HCT116 (cell line): ENCODE measurements around the gene GAB2. TPM values are rescaled to one million over a fixed set of nuclear protein-coding genes. Genes with fewer than 3 reads are reported as not detected.

ENCODE experiments used
- ATAC-seq: fragments of 200-7000 bp; cut with Tn5 transposase; 2 replicates; pipeline ENCODE4 v1.9.1; 2020; ENCODE audit warnings: mild to moderate bottlenecking, moderate library complexity
- BruUV-seq: library from RNA; stranded (reverse); fragments of 400-500 nt; replicated peaks from 2 replicates; lab custom pipeline; 2021; lab: Mats Ljungman, UMichigan
- CTCF ChIA-PET: fragments of 300-600 bp; sonication (Branson Sonifier 250); formaldehyde crosslinking; loops from one replicate; lab custom pipeline; 2021; ENCODE audit warnings: antibody characterized with exemption; lab: Charles Lee
- POLR2A ChIA-PET: fragments of 300-600, 350-600 bp; sonication (Branson Sonifier 250); formaldehyde crosslinking; loops from one replicate; lab custom pipeline; 2021; ENCODE audit warnings: antibody characterized with exemption; lab: Charles Lee
- RAD21 ChIA-PET, 2 experiments: fragments of 300-600 bp; sonication (Branson Sonifier 250); formaldehyde crosslinking; loops; one replicate each; lab custom pipeline; 2023; ENCODE audit warnings: low total read pairs in 2 of 2; ENCODE audit not compliant: uncharacterized antibody in 2 of 2, unreplicated experiment in 2 of 2, low non-redundant PET in 1 of 2; lab: Charles Lee
- DNase-seq: peaks from one replicate; pipeline ENCODE4 v3.0.0-alpha.2; 2010; ENCODE audit warnings: low read depth, low spot score
- H2AFZ ChIP-seq: fragments of 200-600 bp; shearing (Covaris generic), sonication (generic); 2 replicates; pipeline ENCODE4 v1.6.1; 2017; ENCODE audit warnings: low read depth, mixed run types, mixed read lengths, antibody characterized with exemption, low read length; ENCODE audit not compliant: poor library complexity, severe bottlenecking
- H3K27ac ChIP-seq: 2 replicates; pipeline ENCODE4 v1.5.1; 2012; ENCODE audit warnings: low read depth, low read length
- H3K27me3 ChIP-seq: fragments of 200-600 bp; sonication (generic); 2 replicates; pipeline ENCODE4 v1.6.1; 2016; ENCODE audit warnings: mixed run types, low read length, mixed read lengths; ENCODE audit not compliant: insufficient read depth
- H3K36me3 ChIP-seq, 2 experiments: fragments of 200-500 bp in 1 of 2; fragments of 200-600 bp in 1 of 2; sonication (Bioruptor generic) in 1 of 2; sonication (generic) in 1 of 2; 2 replicates each; pipeline versions ENCODE4 v1.5.1 to v1.6.1; 2014 to 2016; ENCODE audit warnings: low read length in 2 of 2, inconsistent platforms in 1 of 2, mixed read lengths in 1 of 2, mixed run types in 1 of 2; ENCODE audit not compliant: insufficient read depth in 2 of 2, control insufficient read depth in 1 of 2
- H3K4me1 ChIP-seq, 2 experiments: fragments of 200-600 bp in 1 of 2; sonication (generic) in 1 of 2; 2 replicates each; pipeline versions ENCODE4 v1.5.1 to v1.6.1; 2012 to 2017; ENCODE audit warnings: low read length in 2 of 2, inconsistent platforms in 1 of 2, mild to moderate bottlenecking in 1 of 2, mixed read lengths in 1 of 2, mixed run types in 1 of 2, moderate library complexity in 1 of 2; ENCODE audit not compliant: insufficient read depth in 2 of 2, control insufficient read depth in 1 of 2
- H3K4me2 ChIP-seq: fragments of 200-600 bp; sonication (generic); 2 replicates; pipeline ENCODE4 v1.6.1; 2017; ENCODE audit warnings: mixed run types, low read length, mixed read lengths
- H3K4me3 ChIP-seq, 2 experiments: fragments of 200-600 bp in 1 of 2; sonication (generic) in 1 of 2; replicated peaks in 1 of 2; 2 replicates each; pipeline ENCODE4 v1.5.1; 2011 to 2016; ENCODE audit warnings: low read length in 2 of 2, control low read depth in 1 of 2, low read depth in 1 of 2, mild to moderate bottlenecking in 1 of 2, mixed read lengths in 1 of 2, mixed run types in 1 of 2
- H3K79me2 ChIP-seq: fragments of 200-600 bp; sonication (generic); 2 replicates; pipeline ENCODE4 v1.6.1; 2017; ENCODE audit warnings: mild to moderate bottlenecking, mixed run types, low read length, moderate library complexity, mixed read lengths; ENCODE audit not compliant: insufficient read depth
- H3K9ac ChIP-seq: fragments of 200-600 bp; sonication (generic); 2 replicates; pipeline ENCODE4 v1.6.1; 2016; ENCODE audit warnings: low read length, mixed read lengths
- H3K9me2 ChIP-seq: fragments of 200-600 bp; sonication (generic), shearing (Covaris generic); 2 replicates; pipeline ENCODE4 v1.6.1; 2017; ENCODE audit warnings: mixed run types, mild to moderate bottlenecking, moderate library complexity; ENCODE audit not compliant: insufficient read depth
- H3K9me3 ChIP-seq, 2 experiments: fragments of 200-500 bp in 1 of 2; fragments of 200-600 bp in 1 of 2; sonication (Bioruptor generic) in 1 of 2; sonication (generic) in 1 of 2; 2 replicates each; pipeline ENCODE4 v1.6.1; 2014 to 2017; ENCODE audit warnings: low read length in 2 of 2, mixed read lengths in 2 of 2, inconsistent platforms in 1 of 2, low read depth in 1 of 2, mild to moderate bottlenecking in 1 of 2, mixed run types in 1 of 2, moderate library complexity in 1 of 2; ENCODE audit not compliant: control insufficient read depth in 1 of 2, insufficient read depth in 1 of 2
- H4K20me1 ChIP-seq: fragments of 200-600 bp; sonication (generic), shearing (Covaris generic); 2 replicates; pipeline ENCODE4 v1.6.1; 2017; ENCODE audit warnings: mixed run types, mild to moderate bottlenecking, moderate library complexity; ENCODE audit not compliant: insufficient read depth
- CEBPB ChIP-seq: IDR thresholded peaks from 2 replicates; pipeline ENCODE4 v1.6.1; 2012; ENCODE audit warnings: low read depth
- EGR1 ChIP-seq: IDR thresholded peaks from 2 replicates; pipeline ENCODE4 v1.6.1; 2012; ENCODE audit warnings: low read depth
- FOSL1 ChIP-seq: IDR thresholded peaks from 2 replicates; pipeline ENCODE4 v1.6.1; 2012; ENCODE audit warnings: low read depth
- POLR2AphosphoS5 ChIP-seq: IDR thresholded peaks from 2 replicates; pipeline ENCODE4 v1.6.1; 2011; ENCODE audit warnings: mild to moderate bottlenecking, low read depth, low read length, moderate library complexity
- SIN3A ChIP-seq: IDR thresholded peaks from 2 replicates; pipeline ENCODE4 v1.6.1; 2012; ENCODE audit warnings: low read depth
- SP1 ChIP-seq: IDR thresholded peaks from 2 replicates; pipeline ENCODE4 v1.6.1; 2012; ENCODE audit warnings: low read depth
- TCF7L2 ChIP-seq: IDR thresholded peaks from 2 replicates; pipeline ENCODE4 v1.7.0; 2011; ENCODE audit warnings: borderline replicate concordance, inconsistent platforms; ENCODE audit not compliant: insufficient read depth, insufficient read length; ENCODE audit errors: extremely low read depth
- ZFX ChIP-seq: fragments of 450-650 bp; IDR thresholded peaks from 2 replicates; pipeline ENCODE4 v1.6.1; 2017
- ZNF274 ChIP-seq: fragments of 200-500 bp; sonication (Bioruptor generic); IDR thresholded peaks from 2 replicates; pipeline ENCODE4 v1.6.1; 2014; ENCODE audit warnings: mild to moderate bottlenecking, low read depth, low read length, inconsistent platforms
- intact Hi-C: fragments of 100-400 bp; cut with micrococcal nuclease; formaldehyde crosslinking; loops from 2 replicates; pipeline ENCODE4 v1.10.0; 2022
- total RNA-seq: library from RNA; stranded (reverse); gene quantifications from one replicate; pipeline ENCODE4 v1.2.1, GENCODE V29; 2021; ENCODE audit not compliant: unreplicated experiment
- TF ChIP-seq, protein P1 (sequence below): IDR thresholded peaks from 2 replicates; pipeline ENCODE4 v1.6.1; 2011; ENCODE audit warnings: mild to moderate bottlenecking, low read length, moderate library complexity; ENCODE audit not compliant: insufficient replicate concordance; ENCODE audit errors: extremely low read depth

The GAB2 gene
- total RNA-seq, 1 experiment from 2014 or later: 1.9 TPM

- intact Hi-C loops: no loop called here
- ATAC-seq (no peak), DNase-seq (no peak)
- H3K4me2 ChIP-seq: no peak overlapping the region
- H3K9me2 ChIP-seq: no peaks in the 10 kb centered on the region
- ChIA-PET CTCF (no interaction called here), RAD21 (no interaction called here), POLR2A (no interaction called here)
- no TSS peak for BruUV-seq
- H3K9ac ChIP-seq: no peak overlapping the region
- no peaks in the 10 kb centered on the region for H3K4me1 ChIP-seq
- no peaks in the 10 kb centered on the region for H3K9me3 ChIP-seq
- H3K27ac ChIP-seq: no peak overlapping the region
- TF ChIP-seq TCF7L2 (no peak), ZNF274 (no peak), SP1 (no peak), POLR2AphosphoS5 (no peak), SIN3A (no peak), ZFX (no peak), CEBPB (no peak), EGR1 (no peak), FOSL1 (no peak)
- no peaks in the 10 kb centered on the region for H3K36me3 ChIP-seq
- no peaks in the 10 kb centered on the region for H3K27me3 ChIP-seq
- H3K4me3 ChIP-seq: no peak overlapping the region
- no peak overlapping the region for H2AFZ ChIP-seq
- H3K79me2 ChIP-seq: no peaks in the 10 kb centered on the region
- H4K20me1 ChIP-seq: no peaks in the 10 kb centered on the region
These were observed 62.3 kb downstream of the GAB2 start for GRCh38 chr11:78355309-78355705.

GRCh38 chr11:78354408-78355308, 63.0 kb downstream of the GAB2 start:
- intact Hi-C loops: no loop called here
- Histone ChIP-seq H3K27ac (no peak overlapping the region), H3K9me2 (no peaks in the 10 kb centered on the region), H3K4me3 (no peak overlapping the region), H3K4me1 (no peaks in the 10 kb centered on the region), H4K20me1 (no peaks in the 10 kb centered on the region), H3K9ac (no peak overlapping the region), H3K4me2 (no peak overlapping the region), H2AFZ (no peak overlapping the region), H3K9me3 (no peaks in the 10 kb centered on the region), H3K36me3 (no peaks in the 10 kb centered on the region), H3K79me2 (no peaks in the 10 kb centered on the region), H3K27me3 (no peaks in the 10 kb centered on the region)
- DNase-seq (no peak), ATAC-seq (no peak)
- no TSS peak for BruUV-seq
- TF ChIP-seq, protein P1, sequence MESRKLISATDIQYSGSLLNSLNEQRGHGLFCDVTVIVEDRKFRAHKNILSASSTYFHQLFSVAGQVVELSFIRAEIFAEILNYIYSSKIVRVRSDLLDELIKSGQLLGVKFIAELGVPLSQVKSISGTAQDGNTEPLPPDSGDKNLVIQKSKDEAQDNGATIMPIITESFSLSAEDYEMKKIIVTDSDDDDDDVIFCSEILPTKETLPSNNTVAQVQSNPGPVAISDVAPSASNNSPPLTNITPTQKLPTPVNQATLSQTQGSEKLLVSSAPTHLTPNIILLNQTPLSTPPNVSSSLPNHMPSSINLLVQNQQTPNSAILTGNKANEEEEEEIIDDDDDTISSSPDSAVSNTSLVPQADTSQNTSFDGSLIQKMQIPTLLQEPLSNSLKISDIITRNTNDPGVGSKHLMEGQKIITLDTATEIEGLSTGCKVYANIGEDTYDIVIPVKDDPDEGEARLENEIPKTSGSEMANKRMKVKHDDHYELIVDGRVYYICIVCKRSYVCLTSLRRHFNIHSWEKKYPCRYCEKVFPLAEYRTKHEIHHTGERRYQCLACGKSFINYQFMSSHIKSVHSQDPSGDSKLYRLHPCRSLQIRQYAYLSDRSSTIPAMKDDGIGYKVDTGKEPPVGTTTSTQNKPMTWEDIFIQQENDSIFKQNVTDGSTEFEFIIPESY: no peak
- peak; percentile 46; the same call in 1 of the 2 replicates for TF ChIP-seq CEBPB
- POLR2A ChIA-PET: no interaction called here
- CTCF ChIA-PET: no interaction called here
- RAD21 ChIA-PET: no interaction called here
